Stimulated activated CD4-positive, alpha-beta T cell treated with anti-CD3 and anti-CD28 coated beads, Interleukin-2, amount 100 ng/mL, for 4 hours (primary cell): ENCODE measurements around the gene LRRC72.
"Not testable (repeated sequence)": the region's sequence is repeated elsewhere in the genome, so short reads cannot be mapped to it uniquely, and the experiment has no call there.

Experiments used
- DNase-seq: peaks from one replicate; pipeline ENCODE4 v3.0.0-alpha.2; 2020; ENCODE audit warnings: low read depth

The LRRC72 gene

DNA sequence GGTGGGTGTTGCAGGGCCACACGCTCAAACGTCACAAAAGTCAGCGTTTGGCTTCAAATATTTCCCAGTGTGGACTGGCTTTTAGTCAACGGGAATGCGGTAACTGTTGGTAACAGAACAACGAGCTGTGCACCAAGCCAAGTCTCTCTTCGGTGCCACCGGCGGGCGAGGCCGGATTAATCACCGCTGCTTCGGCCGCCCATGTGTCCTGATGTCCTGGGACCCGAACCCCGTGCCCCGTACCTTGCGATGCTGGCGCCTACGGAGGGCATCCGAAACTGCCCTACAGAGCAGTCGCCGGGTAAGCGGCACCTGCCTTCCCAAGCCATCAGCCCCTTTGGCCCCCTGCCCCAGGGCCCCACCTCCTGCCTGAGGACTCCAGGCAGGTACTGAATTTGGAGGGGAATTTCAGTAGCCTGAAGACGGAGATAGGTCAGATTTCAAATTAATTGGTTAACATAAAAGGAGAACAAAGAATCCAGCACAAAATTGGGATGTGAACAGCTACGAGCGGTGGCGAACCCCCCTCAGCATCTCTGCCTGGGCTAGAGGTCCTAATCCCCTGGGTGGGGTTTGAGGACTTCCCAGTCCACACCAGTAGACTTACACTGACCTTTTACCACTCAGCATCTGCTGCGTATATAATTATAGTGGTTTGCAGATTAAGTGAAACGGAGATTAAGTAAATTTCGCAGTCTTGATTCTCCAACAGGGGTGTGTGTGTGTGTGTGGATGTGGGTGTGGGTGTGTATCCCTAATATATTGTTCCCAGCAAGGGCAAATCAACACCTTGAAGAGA is at the start of gene LRRC72:
LRRC72 (plus strand) TSS at position 84 of the 799 bp plus-strand sequence; CDS start at position 212, 128 bp downstream.
- no peak for DNase-seq

DNA sequence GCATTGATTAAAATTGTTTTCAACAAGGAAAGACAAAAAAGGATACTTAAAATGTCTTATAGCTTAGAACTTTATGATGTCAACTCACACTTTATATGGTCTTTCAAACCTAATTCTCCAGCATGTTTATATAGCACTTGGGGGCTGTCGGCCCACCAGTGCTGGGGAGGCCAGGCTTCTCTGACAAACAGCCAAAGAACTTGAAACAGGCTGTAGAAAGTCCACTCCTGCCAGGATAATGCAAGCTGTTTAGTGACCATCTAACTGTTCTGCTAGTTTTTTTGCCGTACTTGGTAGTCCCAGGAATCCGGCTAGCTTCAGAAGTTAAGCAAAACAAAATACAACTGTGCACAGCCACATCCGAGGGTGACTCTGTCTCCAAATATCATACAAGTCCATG is 47.5 kb upstream of the LRRC72 start:
- DNase-seq: no peak

DNA sequence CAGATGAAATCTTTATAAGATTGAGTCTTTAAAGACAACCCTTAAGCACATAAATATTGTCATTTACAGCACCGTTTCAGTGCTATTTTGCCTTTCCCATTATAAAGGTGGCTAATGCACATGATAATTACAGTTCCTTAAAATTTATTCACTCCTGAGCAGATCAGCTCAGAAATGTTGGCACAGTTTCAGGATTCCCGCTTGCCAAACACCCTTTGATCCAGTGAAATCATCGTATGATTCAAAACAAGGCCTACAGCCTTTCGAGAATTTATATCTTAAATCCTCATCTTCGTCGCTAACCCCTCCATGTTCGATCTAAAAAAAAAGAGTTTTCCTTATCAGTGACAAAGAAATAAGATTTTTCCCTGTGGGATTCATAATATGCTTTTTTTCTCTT is 47.0 kb upstream of the LRRC72 start:
- DNase-seq: no peak

GRCh38 chr7:16484453-16485158 is 42.0 kb upstream of the LRRC72 start:
- DNase-seq: no peak

DNA sequence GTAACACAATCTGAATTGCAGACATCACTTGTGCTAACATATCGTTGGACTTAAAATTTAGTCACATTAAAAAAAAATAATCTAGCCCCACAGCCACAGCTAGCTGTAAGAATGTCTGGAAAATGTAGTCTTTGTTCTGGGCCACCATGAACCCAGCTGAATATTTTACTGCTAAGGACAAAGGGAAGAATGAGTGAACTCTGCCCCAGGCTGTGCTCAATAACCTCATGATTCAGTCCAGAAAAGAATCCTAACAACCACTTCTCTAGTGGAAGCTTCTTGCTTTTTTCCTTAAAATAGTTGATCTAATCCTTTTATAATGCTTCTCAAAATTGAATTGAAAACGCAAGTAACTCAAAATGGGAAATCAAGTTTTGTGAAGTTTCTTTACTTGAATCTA is 35.5 kb upstream of the LRRC72 start:
- DNase-seq: no peak

DNA sequence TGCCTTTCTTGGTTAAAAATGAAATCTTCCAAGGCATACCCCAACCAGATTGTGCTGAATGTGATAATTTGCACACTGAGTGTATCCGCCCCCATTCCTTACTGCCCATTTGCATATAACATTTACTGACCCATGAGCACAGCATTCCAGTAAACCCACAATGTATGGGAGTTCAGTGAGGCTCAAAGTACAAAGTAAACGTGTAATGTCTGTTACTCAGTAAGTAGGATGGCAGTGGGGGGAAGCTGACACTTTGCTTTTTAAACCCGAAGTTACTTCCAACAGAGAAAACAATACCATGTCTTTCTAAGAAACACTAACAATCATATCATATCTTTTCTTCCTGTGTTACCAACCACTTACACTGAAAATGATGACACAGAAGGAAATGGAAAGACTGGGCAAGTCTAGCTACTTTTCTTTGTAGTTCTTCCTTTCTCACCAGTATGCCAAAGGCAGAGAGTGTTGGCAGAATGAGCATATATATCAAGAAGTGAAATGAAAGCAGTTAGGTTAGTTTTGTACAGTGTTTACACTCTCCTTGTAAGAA is 34.0 kb upstream of the LRRC72 start:
- DNase-seq: no peak

GRCh38 chr7:16493266-16493665 is 33.4 kb upstream of the LRRC72 start:
- no peak for DNase-seq

- DNase-seq: no peak
Observed at GRCh38 chr7:16494551-16494950, 32.1 kb upstream of the LRRC72 start.

- no peak for DNase-seq
Observed at GRCh38 chr7:16494955-16495719, 31.5 kb upstream of the LRRC72 start.

- no peak for DNase-seq
Observed at GRCh38 chr7:16498122-16498521, 28.5 kb upstream of the LRRC72 start.

DNA sequence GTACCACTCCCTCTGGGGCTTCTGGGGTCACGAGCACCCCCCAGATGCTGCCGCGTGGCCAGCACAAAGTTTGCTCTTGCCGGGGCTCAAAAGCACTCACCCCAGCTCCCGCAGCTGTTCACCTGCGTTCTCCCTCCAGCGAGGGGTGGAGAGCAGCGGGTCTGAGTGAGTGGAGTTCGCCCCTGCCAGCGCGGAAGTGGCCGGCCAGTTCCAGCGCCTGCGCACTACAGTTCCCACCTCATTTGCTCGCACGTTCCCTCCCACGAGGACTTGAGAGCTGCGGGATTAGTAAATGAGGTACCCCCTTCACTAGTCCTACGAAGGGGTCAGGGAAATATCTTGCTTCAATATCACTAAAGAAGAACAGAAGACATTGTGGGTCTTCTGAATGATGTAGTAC is 24.3 kb upstream of the LRRC72 start:
- no peak for DNase-seq

DNA sequence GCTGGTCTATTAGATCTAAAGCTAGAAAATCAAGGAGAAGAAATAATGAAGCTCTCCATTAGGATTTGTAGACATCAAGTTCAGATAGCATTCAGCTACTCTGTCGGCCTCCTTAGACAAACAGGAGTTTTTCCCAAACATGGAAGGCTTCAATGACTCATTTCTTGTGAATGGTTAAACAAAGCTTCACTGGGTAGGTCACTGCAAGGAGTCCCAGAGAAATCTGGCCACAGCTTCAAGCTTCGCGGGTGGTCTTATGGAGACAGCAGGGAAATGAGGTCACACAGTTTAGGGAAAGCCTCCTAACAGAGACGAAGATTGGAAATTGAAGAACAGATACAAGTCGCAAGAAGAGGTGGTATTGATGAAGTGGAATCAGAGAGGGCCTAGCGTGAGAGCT is 22.6 kb upstream of the LRRC72 start:
- DNase-seq: no peak

- not testable (repeated sequence) for DNase-seq
Observed at GRCh38 chr7:16506422-16506821, 20.2 kb upstream of the LRRC72 start.

DNA sequence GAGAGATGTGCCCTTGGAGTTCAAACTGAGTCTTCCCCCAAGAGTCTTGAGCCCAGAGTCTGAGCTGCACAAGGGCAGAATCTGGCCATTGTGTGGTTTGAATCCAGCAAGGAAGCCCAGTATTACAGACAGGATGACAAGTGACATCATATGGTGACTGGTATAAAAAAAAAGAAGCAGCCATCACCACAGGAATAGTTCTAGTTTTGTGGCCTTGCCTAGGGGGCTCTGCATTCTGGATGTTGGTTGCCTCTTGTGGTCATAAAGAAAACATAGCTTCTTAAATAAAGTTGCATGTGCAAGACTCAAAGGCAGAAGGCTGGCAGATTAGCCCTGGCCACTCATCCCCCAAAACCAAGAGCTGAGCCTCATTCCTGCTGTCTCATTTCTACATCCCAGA is 16.8 kb upstream of the LRRC72 start:
- no peak for DNase-seq

DNA sequence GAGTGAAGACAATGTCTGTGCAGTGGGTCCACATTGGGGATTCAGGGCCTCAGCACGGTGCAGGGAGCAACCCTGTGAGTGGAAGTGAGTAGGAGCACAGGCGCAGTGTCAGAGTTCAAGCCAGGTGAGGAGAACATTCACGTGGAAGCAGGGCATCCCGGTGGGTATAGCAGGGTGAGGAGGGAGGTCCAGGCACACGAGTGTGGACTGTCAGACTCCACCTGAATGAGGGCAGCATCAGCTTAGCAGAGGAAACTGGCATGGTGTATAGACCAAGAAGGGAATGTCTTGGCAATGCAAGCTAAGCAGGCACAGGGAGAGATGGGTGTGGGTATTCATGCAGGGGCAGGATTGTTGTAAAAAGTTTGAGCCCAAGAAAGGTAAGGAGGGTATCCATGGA is 15.3 kb upstream of the LRRC72 start:
- no peak for DNase-seq

DNA sequence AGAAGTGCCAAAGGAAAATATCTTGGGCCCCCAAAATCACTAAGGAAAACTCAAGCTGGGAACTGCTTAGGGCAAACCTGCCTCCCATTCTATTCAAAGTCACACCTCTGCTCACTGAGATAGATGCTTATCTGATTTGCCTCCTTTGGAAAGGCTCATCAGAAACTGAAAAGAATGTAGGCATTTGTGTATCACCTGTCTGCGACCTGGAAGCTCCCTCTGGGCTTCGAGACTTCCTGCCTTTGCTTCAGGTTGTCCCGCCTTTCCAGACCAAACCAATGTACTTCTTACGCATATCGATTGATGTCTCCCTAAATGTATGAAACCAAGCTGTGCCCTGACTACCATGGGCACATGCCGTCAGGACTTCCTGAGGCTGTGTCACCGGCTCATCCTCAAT is 14.5 kb upstream of the LRRC72 start:
- no peak for DNase-seq

DNA sequence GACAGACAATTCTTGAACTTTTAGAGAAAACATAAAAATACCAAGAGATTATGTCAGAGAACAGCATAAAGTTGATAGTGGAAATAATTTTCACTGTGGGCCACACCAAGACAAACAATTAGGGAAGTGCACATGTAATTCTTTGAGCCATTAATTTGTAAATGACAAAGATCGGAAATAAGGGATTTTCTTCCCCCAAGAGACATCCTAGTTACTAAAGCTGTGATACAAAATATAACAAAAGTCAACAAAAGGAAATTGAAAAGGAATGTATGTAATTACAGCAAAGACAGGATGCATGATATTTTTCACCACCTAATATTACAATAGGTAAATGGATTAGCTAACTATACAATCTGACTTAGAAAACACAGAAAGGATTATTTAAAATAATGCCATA is 12.4 kb upstream of the LRRC72 start:
- DNase-seq: no peak

DNA sequence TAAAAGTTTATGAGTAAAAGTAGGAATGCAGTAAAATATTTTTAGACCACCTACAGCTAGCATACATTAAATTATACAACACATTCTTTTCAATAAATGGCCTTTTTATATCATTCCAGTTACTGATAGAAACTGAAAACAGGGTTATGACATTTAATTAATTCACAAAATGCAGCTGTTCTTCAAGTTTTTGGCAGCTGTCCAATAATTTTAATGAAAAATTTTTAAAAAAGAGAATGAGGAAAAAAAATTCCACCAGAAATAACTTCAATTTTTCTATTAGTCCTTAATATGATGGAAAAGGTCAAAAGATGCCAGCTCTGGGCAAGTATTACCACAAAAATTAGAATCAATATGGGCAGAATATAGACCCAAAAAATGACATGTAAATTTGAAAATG is 11.9 kb upstream of the LRRC72 start:
- DNase-seq: no peak

DNA sequence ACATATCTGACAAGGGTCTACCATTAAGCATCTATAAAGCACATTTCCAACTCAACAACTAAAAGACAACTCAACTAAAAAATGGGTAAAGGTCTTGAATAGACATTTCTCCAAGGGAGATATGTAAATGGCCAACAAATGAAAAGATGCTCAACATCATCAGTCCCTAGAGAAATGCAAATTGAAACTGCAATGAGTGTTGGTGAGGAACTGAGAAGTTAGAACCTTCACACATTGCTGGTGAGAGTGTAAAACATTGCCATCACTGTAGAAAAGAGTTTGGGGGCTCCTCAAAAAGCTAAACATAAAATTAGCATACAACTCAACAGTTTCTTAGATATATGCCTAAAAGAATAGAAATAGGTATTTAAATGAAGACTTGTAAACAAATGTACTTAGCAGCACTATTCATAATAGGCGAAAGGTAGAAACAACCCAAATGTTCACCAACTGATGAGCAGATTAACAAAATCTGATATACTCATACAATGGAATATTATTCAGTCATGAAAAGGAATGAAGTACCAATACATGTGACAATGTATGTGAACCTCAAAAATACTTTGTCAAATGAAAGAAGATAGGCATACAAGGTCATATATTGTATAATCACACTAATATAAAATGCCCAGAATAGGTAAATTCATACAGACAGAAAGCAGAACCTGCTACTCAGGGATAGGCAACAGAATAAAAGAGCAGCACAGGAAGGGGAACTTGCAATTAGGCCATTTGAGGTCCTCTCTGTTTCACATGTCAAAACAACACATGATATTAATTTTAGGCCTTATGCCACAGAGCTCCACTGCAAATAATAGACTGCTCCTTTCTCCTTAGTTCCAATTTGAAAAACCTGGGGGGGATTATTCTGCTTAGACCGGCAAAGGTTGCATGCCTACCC is 10.6 kb upstream of the LRRC72 start:
- DNase-seq: no peak

- DNase-seq: not testable (repeated sequence)
Observed at GRCh38 chr7:16519985-16520384, 6.6 kb upstream of the LRRC72 start.

DNA sequence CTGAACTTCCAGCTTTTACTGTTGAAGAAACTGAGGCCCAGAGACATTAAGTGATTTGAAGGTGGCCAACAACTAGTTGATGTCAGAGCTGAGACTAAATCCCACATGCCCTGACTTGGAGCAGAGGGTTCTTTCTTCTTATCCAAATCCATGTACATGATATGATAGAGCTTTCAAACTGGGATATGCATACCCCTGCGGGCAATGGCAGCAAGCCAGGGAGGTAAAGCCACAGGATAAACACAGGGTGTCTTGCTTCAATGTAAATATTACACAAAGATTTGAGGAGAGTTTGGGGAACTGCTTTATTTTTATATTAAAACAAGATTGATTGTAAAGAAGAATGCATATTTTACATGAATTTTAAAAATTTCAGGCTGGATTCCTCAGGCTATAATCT is 2.3 kb upstream of the LRRC72 start:
- DNase-seq: no peak

- DNase-seq: no peak
Observed at GRCh38 chr7:16528520-16528919, 1.9 kb downstream of the LRRC72 start.
